Head of caudate nucleus (tissue), 42 donors: Measurements from ENCODE around the gene GNB1.
"Not testable (repeated sequence)": the region's sequence is repeated elsewhere in the genome, so short reads cannot be mapped to it uniquely, and the experiment has no call there.

Source experiments
- DNase-seq, 42 donors: peaks; one replicate each; pipeline versions ENCODE4 v3.0.0 to v3.0.0-alpha.2; 2020 to 2021; ENCODE audit warnings: mixed read lengths in 7 of 42
- intact Hi-C: fragments of 100-400 bp; cut with DNase I; formaldehyde crosslinking; loops from one replicate; pipeline ENCODE4 v1.15.0; 2022

The GNB1 gene

DNA sequence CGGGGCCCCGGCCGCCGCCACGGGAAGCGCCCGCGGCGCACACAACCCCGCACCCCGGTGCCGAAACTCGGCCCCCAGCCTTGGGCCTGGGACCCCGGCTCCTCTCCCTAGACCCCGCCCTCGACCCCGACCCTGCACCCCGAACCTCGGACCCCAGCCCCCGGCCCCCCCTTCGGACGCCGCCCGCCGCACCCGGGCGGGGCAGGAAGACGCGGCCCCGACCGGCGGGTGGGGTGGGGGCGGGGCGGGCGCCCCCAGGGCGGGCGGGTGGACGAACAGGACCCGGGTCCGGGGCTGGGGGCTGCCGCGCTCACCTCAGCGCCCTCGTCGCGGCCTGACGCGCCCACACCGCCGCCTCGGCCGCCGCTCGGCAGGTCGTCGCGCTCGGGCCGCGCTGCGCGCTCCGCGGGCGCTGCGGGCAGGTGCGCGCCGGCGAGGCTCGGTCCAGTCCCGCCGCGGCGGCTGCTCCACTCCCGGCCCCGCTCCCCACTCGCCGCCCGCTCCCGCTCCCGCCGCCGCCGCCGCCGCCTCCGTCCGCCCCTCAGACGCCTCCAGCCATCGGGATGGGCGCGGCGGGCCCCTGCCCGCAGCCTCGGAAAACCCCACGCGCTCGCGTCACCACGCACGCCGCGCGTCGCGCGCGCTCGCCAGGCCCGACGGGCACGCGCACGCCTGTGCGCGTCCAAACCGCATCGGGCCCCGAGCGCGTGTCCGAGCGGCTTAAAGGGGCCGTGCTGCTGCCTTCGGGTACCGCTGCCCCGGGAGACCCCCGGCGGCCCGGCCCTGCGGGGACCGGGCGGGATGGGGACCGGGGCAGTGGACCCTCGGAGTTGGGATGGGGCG lies at the start of gene GNB1:
Gene GNB1 (minus strand): TSS at position 582 of the 843 bp plus-strand sequence. CDS start 65,634 bp downstream, outside the sequence.
- DNase-seq = peak; percentile 53 to 93 (median 86)
- intact Hi-C loops = loop anchor here (5.0 kb wide), 1 partner anchor 113 kb away; the partner anchor contains the start of gene NADK

DNA sequence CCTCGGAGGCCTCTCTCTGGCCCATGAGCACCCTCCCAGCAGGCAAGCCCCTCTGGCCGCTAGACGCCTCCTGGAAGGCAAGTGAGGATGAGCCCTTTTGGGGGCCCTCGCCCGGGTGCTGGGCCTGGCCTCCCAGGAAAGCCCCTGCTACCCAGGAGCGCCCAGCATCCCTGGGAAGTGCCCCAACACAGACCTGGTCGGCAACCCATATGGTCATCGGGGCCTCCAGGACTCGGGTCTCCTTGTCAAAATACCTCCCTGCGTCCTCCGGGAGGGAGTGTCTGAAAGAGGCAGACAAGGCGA lies 49.2 kb upstream of the GNB1 start:
- intact Hi-C loops = loop anchor here (5.0 kb wide), 1 partner anchor 107 kb away; no protein-coding TSS in a partner anchor
- no peak for DNase-seq

DNA sequence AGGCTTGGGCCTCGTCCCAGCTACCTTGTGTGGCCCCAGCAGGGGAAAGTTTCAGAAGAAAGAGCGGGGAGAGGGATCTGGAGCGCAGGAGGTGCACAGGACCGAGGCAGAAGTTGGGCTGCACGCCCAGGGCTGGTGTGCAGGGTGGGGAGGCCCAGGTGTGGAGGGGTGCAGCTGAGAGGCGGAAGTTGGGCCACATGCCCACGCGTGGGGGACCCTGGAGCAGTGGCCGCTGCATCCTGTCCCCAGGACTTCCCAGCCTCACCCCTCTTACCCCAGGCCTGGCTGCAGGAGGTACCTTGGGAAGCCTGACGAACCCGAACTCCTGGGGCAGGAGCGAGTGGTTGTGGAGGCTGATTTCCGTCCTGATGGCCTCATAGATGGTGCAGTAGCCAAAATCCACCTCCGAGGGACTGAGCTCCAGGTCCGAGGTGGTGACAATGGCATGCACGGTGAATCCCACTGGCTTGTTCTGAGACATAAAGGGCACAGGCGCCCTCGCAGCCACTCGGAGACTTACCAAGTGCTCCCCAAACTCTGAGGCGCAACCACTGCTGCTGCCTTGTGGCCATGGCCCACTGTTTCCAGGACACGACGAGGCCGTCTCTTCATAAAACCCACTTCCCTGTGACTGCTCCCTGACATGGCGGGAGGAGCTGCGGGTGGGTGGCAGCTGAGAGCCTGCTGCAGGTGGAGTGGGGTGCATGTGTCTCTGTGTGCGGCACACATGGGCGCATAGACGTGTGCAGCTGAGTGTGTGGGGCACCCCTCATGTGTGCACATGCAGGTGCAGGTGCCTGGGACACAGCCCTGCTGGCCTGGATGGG lies 48.6 kb upstream of the GNB1 start:
- DNase-seq = no peak
- intact Hi-C loops = loop anchor here (5.0 kb wide), 1 partner anchor 108 kb away; no protein-coding TSS in a partner anchor

DNA sequence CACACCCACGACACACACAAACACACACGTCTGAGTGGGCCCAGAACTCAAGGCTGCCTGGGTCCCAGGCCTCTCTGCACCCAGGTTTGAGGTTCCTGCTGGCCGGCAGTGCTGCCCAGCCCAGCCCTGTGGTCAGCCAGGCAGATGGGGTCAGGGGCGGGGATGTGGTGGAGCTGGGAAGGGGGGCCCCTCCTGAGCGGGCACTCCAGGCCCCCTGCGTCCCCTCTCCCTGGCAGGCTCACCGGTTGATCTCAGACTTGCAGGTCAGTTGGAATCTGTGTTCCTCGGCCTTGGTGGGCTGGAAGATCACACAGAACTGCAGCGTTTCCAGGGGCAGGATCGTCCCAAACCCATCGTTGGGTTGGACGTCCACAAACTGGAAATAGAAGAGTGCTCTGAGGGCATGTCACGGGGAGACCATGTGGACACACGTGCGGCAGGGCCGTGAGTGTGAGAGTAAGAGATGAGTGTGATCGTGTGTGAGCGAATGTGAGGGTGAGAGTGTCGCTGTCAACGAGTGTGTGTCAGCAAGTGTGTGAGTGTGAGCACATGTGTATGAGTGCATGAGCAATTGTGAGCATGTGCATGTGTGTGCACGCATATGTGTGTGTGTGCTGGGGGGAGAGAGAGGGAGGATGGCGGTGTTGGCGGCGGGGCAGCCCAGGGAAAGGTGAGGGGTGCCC lies 47.9 kb upstream of the GNB1 start:
- intact Hi-C loops = no loop called here
- DNase-seq = no peak

DNA sequence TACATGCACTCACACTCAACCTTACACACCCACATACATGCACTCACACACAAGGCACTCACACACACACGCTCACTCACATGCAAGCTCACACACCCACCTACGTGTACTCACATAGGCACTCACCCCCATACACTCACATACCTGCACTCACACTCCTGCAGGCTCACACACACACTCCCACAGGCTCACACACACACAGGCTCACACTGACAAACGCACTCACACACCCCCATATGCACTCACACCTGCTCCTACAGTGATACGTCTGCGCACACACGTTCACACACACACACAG lies 47.3 kb upstream of the GNB1 start:
- intact Hi-C loops = no loop called here
- no peak for DNase-seq

DNA sequence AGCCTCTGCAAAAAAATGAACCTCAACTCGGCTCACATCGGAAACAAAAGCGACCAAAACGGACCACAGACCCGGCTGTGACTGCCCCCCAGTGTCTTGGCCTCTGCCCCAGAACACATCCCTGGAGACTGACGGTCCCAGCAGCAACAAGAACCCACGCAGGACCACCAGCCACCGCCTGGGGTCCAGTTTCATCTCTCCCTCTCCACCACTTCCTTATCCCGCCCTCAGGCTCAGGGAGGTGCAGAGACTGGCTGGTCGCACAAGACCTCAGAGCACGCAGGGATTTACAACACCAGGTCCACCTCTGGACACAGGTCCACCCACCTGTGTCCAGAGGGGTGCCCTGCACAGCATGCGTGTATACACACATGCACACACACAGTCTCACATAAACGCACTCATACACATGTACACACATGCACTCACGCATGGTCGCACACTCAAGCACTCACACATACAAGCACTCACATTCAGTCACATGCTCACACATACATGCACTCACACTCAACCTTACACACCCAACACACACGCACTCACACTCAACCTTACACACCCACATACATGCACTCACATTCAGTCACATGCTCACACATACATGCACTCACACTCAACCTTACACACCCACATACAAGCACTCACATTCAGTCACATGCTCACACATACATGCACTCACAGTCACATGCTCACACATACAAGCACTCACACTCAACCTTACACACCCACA lies 46.8 kb upstream of the GNB1 start:
- intact Hi-C loops = no loop called here
- DNase-seq = no peak

DNA sequence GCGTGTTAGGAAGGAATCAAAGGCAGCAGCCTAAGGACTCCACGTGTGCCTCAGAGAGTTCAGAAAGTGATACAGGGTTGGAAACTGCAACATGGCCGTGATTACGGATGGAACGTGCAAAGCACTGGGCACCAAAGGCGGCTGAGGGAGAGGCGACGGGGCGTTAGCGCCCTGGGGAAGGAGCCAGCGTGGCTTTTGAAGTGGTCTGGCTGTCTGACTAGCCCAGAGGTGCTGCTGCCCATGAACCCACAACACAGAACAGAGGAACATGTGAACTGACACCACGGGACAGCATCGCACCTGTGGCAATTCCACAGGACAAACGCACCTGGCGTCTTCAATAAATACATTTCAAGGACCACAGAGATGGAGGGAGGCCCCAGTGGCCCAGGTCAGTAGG lies 46.2 kb upstream of the GNB1 start:
- intact Hi-C loops = no loop called here
- DNase-seq = no peak

DNA sequence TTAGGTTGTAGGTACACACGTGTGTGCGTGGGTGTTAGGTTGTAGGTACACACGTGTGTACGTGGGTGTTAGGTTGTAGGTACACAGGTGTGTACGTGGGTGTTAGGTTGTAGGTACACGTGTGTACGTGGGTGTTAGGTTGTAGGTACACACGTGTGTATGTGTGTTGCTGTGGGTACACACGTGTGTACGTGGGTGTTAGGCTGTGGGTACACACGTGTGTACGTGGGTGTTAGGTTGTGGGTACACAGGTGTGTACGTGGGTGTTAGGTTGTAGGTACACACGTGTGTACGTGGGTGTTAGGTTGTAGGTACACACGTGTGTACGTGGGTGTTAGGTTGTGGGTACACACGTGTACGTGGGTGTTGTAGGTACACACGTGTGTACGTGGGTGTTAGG lies 44.0 kb upstream of the GNB1 start:
- intact Hi-C loops = not testable (repeated sequence)

DNA sequence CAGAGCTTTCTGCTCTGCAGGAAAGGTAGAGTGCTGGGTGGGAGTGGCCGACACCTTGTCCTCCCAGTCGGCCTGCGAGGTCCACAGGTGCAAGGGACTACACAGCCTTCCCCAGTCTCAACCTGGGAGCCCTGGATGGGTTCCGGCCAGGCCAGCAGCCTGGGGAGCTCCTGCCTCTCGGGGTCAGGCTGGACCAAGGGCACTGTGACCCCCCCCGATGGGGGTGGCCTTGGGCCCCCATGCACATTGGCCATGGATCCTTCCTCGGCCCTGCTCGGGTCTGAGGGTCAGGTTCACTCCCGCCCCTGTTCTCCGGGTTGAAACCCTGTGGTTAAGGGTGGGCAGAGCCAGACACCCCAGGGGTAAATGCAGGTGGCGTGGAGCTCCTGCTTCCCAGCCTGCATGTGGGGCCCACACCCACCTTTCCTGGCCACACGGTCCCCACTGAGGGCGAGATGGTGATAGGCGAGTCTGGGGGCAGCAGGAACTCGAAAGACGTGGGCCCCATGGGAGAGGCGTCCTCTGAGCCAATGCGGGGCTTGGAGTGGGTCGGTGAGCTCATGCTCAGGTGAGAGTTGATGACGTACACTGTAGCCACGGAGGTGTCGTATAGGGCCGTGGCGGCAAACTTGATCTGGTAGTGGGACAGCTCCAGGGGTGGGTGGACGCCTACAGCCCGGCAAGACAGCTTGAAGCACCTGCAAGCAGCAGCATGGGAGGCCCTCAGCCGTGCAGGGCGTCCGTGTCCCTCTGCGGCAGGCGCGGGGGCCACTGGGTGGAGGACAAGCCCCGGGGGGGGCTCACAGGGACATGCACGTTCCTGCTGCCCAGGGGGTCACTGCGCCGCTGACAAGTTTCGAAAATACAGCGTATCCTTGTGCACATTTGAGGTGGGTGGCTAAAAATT lies 39.0 kb upstream of the GNB1 start:
- intact Hi-C loops = no loop called here

More for the DNA sequence above, 44.0 kb upstream of the GNB1 start:
- not testable (repeated sequence) for DNase-seq

DNA sequence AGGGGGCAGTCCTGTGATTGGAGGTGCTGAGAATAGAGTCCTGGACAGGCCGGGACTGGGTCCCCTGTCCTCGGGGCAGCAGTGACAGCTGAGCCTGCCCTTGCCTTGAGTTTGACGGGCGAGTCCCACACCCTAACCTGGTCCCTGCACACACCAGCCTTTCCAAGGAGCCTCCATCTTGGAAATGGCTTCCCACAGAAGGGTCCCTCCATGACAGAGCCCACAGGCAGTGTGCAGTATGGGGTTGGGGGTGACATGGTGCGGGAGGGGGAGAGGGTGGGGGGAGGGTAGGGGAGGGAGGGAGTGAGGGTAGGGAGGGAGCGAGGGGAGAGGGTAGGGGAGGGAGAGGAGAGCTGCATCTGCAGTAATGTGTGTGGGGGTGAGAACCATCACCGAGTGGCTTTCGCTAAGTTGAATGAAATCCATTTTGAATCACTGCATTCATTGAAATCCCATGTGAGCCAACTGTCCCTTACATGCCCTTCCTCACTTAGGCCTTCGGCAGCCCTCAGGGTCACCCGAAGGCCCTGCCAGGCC lies 38.3 kb upstream of the GNB1 start:
- intact Hi-C loops = no loop called here
- no peak for DNase-seq

More for the DNA sequence above, 39.0 kb upstream of the GNB1 start:
- no peak for DNase-seq

DNA sequence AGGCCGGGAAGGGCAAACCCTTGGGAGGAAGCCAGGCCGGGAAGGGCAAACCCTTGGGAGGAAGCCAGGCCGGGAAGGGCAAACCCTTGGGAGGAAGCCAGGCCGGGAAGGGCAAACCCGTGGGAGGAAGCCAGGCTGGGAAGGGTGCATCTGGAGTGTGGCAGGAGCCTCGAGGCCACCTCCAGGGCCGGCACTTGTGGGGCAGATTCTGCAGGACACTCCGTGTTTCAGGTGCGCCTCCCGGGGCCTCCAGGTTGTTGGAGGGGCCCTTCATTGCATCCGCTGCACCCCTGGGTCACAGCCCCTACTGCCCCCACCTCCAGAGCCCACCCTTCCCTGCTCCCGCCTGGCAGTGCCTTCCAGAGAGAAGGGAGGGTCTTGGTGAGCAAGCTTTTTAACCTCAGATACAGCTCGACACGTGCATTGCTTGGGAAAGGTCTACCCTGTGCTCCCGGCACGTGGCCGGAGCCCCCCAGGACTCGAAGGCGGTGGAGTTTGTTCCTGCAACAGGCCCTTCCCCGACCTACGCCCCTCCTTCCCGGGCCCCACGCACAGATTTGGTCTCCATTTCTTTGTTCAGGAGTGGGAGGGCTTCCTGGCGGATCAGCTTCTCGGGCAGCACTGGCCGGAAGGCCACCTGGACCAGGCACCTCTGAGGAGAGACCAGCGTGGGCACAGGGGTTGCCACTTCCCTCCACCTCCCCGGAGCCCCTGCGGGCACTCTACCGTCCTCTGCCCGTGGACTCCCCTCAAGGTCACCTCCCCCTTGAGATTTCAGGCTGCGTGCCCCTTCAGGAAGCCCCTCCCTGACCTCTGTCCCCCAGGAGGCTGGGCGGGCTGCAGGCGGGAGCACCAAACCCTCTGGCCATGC lies 37.6 kb upstream of the GNB1 start:
- DNase-seq = no peak
- intact Hi-C loops = no loop called here

DNA sequence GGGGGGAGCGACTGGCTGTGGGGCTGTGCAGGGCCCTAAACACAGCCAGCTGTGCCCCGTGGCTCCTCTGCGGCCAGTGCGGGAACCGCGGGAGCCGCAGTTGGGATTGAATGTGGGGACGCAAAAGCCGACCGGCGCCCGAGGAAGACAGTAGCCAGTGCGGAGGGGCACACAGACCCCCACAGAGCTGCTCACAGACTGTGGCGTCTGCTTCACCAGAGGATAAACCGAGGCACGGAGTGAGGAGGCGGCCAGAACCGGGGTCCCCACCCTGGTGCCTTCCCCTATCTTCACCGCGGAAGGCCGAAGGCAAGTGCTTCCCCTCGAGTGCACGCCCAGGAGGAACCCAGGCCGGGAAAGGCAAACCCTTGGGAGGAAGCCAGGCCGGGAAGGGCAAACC lies 36.9 kb upstream of the GNB1 start:
- intact Hi-C loops = no loop called here
- no peak for DNase-seq

DNA sequence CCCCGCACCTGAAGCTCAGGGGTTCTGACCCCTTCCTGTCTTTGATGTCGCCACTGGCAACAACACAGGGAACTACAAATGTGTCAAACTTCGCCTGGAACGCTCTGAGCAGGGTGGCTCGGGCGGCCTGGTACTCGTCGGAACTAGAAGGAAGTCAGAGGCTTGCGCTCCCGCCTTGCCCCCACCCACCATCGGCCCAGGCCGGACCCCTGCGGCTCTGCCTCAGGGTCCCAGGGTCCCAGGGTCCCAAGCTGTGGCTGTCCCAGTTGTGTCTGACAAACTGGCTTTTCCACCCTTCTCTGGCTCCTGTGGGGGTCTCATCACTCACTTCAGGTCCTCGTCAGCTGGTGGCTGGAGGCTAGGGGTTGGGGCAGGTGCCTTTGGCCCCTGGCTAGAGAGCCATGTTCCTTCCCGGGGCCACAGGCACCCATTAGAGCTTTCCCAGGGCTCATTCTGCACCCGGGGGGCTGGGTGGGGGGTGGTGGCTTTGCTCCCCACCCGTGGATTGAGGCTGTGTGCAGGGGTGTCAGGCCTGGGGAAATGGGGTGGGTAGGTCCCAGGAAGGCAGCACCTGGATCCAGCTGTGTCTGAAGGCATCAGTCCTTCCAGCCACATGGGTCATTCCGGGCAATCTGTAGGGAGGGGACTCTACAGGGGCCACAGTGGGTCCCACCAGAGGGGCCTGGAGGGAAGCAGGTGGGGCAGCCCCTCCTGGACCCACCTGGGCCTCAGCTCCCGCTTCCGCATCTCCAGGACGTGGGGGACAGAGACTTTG lies 36.2 kb upstream of the GNB1 start:
- intact Hi-C loops = no loop called here
- no peak for DNase-seq

DNA sequence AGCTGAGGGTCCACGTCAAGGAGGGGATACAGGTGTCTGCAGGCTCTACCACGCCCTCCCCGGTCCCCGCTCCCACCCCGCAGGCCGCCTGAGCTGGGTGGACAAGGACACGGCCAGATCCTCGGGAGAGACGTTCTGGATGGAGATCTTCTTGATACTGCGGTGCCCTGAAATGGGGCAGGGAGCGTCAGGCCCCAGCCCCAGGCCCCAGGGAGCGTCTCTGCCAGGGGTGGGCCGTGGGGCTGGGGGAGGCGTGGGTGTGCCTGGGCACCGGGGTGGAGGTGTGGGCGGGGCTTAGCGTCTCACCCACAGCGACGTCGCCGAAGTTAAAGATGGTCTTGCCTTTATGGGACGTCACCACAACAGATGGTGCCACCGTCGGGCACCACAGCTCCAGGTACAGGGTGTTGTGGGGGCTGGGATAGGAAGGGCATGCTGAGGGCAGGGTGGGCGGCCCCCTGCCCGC lies 35.5 kb upstream of the GNB1 start:
- no peak for DNase-seq
- intact Hi-C loops = no loop called here

DNA sequence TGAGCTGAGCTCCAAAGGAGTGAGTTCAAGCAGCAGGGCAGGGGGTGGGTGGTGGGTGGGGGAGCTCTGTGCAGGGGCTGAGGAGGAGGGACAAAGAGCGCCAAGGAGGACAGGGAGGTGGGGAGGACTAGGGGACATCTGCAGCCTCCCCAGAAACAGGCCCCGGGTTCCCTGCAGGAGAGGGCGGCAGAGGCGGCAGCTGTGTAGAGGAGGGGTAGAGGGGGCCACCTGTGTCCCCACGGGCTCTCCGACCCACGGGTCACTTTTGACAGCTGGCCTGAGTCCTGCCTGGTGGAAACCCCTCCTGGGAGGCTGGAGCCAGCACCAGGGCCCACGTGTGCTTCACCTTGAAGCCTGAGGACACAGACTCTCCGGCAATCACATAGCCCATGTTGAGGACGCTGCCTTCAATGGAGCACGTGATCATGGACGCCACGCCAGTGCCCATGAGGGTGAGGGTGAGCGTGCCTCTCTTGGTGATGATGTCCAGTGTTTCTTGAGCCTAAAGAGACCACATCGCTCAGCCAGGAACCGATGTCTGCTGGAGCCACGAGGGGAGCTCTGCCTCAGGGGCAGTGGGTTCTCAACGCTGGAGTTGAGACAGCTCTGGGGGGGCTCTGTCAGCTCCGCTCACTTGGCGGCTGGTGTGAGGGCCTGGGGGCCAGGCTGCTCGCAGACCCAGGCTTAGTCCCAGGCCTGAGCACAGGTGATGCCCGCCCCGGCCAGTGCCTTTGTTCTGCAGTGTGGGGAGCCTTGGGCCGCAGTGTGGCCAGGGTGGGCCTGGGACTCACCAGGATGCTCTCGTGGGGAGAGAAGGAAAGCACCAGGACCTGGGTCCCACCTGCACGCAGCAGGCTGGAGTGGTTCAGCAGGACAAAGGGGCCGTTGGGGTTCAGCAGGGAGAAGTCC lies 34.8 kb upstream of the GNB1 start:
- intact Hi-C loops = no loop called here
- no peak for DNase-seq
